ENCODE results near the gene ANO8. TPM values are rescaled to one million over a fixed set of nuclear protein-coding genes. Genes with fewer than 3 reads are reported as not detected.

ANO8 gene
- total RNA-seq, 4 donors from 2014 or later: 1.3 to 6.2 (median 4.2) TPM

GRCh38 chr19:17304386-17305215, 30.1 kb downstream of the ANO8 start:
- Histone ChIP-seq H3K27me3 (no peaks in the 10 kb centered on the region), H3K36me3 (peaks cover 0 to 18% of the 10 kb centered on the region in 2 donors), H3K27ac (peak overlapping the region; percentile 7 to 94 (median 91)), H3K4me1 (peaks cover 0 to 88% (median 38%) of the 10 kb centered on the region in 3 donors), H3K4me3 (no peak overlapping the region), H3K9me3 (no peaks in the 10 kb centered on the region)
- no peak for TF ChIP-seq POLR2AphosphoS5 (IDR thresholded peaks at IDR 0.05)
- TF ChIP-seq POLR2A (IDR thresholded peaks at IDR 0.05): no peak
- TF ChIP-seq CTCF (IDR thresholded peaks at IDR 0.05): no peak
- no peak for TF ChIP-seq EP300 (IDR thresholded peaks at IDR 0.05)
- no peak for ATAC-seq
- 60 to 61% methylated on average over 1 to 7 of the region's 12 CpGs for WGBS, 2 donors (ENCODE audit: low coverage in 1 of 2)

GRCh38 chr19:17303940-17304267, 30.8 kb downstream of the ANO8 start:
- no peak for ATAC-seq
- TF ChIP-seq EP300 (IDR thresholded peaks at IDR 0.05) (no peak), CTCF (IDR thresholded peaks at IDR 0.05) (no peak), POLR2AphosphoS5 (IDR thresholded peaks at IDR 0.05) (no peak), POLR2A (IDR thresholded peaks at IDR 0.05) (no peak)
- Histone ChIP-seq H3K27me3 (no peaks in the 10 kb centered on the region), H3K9me3 (no peaks in the 10 kb centered on the region), H3K36me3 (peaks cover 0 to 18% of the 10 kb centered on the region in 2 donors), H3K27ac (peak overlapping the region; percentile 35 to 94 (median 91)), H3K4me3 (peak overlapping the region in 1 of 2 donors; percentile 72), H3K4me1 (peaks cover 0 to 86% (median 38%) of the 10 kb centered on the region in 3 donors)
- 43 to 61% methylated on average over 4 to 10 of the region's 12 CpGs for WGBS, 2 donors (ENCODE audit: low coverage in 1 of 2)

GRCh38 chr19:17303167-17303939, 31.3 kb downstream of the ANO8 start, which contains the start of gene ABHD8:
TSS of gene ABHD8 (minus strand) at chr19:17303425. CDS start at chr19:17301616, 1,809 bp downstream.
- WGBS, 2 donors (ENCODE audit: low coverage in 1 of 2): 7% methylated on average over 2 of the region's 52 CpGs; no CpG with 5 or more reads in 1 of the 2 donors
- peak; percentile 90 for ATAC-seq
- Histone ChIP-seq H3K4me1 (peaks cover 0 to 80% (median 38%) of the 10 kb centered on the region in 3 donors), H3K9me3 (no peaks in the 10 kb centered on the region), H3K27me3 (no peaks in the 10 kb centered on the region), H3K4me3 (peak within 1 kb of the TSS; percentile 64 to 72), H3K27ac (peak within 1 kb of the TSS; percentile 52 to 94 (median 91)), H3K36me3 (peaks cover 0 to 20% of the 10 kb centered on the region in 2 donors)
- TF ChIP-seq EP300 (IDR thresholded peaks at IDR 0.05) (no peak), POLR2A (IDR thresholded peaks at IDR 0.05) (peak; percentile 32 to 51), CTCF (IDR thresholded peaks at IDR 0.05) (peak in 3 of 4 experiments; percentile 66 to 93 (median 88)), POLR2AphosphoS5 (IDR thresholded peaks at IDR 0.05) (peak; percentile 56)

GRCh38 chr19:17302391-17303166, 32.1 kb downstream of the ANO8 start:
- Histone ChIP-seq H3K4me1 (peaks cover 0 to 72% (median 38%) of the 10 kb centered on the region in 3 donors), H3K27me3 (no peaks in the 10 kb centered on the region), H3K27ac (peak overlapping the region; percentile 52 to 94 (median 91)), H3K9me3 (no peaks in the 10 kb centered on the region), H3K36me3 (peaks cover 0 to 27% of the 10 kb centered on the region in 2 donors), H3K4me3 (peak overlapping the region; percentile 64 to 72)
- no peak for TF ChIP-seq EP300 (IDR thresholded peaks at IDR 0.05)
- TF ChIP-seq CTCF (IDR thresholded peaks at IDR 0.05): no peak
- TF ChIP-seq POLR2AphosphoS5 (IDR thresholded peaks at IDR 0.05): no peak
- TF ChIP-seq POLR2A (IDR thresholded peaks at IDR 0.05): no peak
- WGBS, 2 donors (ENCODE audit: low coverage in 1 of 2): 40% methylated on average over 1 of the region's 29 CpGs; no CpG with 5 or more reads in 1 of the 2 donors
- ATAC-seq: no peak
